Measurements from ENCODE around the gene SF3B5.

- TF ChIP-seq POLR2A (IDR thresholded peaks at IDR 0.05; ENCODE audit: low read depth, low read length) (no peak), POLR2AphosphoS5 (IDR thresholded peaks at IDR 0.05; ENCODE audit: low read depth, low read length) (no peak)
Measured at GRCh38 chr6:144119376-144119775, 24.0 kb upstream of the SF3B5 start.

Measured in GM12892 (cell line).